Panc1 (cell line): ENCODE results near the gene GMDS.

Source experiments
- CTCF ChIP-seq: fragments of 450-650 bp; IDR thresholded peaks from 2 replicates; pipeline ENCODE4 v1.5.1; 2017; ENCODE audit warnings: mild to moderate bottlenecking
- POLR2AphosphoS5 ChIP-seq: IDR thresholded peaks from 2 replicates; pipeline ENCODE4 v1.6.1; 2012; ENCODE audit warnings: mild to moderate bottlenecking, low read depth, low read length, moderate library complexity
- REST ChIP-seq, 2 experiments: IDR thresholded peaks; 2 replicates each; pipeline ENCODE4 v1.6.1; 2011 to 2012; ENCODE audit warnings: low read depth in 2 of 2, control low read depth in 1 of 2, low read length in 1 of 2, mild to moderate bottlenecking in 1 of 2, moderate library complexity in 1 of 2; ENCODE audit not compliant: insufficient read depth in 1 of 2

DNA sequence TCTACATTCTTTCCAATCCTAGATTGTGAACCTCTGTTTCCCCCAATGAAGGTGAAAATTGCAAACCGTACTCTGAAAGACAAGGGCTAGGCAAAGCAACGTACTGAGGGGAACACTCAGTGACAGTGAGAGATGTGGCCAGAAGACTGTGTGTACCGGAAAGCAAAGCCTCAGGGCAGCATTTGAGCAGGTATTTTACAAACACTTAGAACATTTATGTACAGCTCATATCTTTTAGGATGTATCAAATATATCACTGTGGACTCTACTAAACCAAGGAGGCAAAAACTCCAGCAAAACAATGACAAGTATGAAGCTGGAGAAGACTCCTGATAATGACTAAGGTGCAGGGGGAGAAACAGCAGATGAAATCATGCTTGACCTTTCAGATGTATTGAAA is 398.8 kb downstream of the GMDS start:
- TF ChIP-seq CTCF (no peak), POLR2AphosphoS5 (no peak), REST (IDR thresholded peaks at IDR 0.05; ENCODE audit: insufficient read depth in 1 of 2, low read depth in 2 of 2, low read length in 1 of 2) (no peak)
